GM18909 (cell line): ENCODE data around the gene ATG16L2.
"Not testable (repeated sequence)": the region's sequence is repeated elsewhere in the genome, so short reads cannot be mapped to it uniquely, and the experiment has no call there.

Experiments
- ATAC-seq: cut with Tn5 transposase; IDR thresholded peaks from one replicate; pipeline ENCODE4 v1.9.1; 2021; ENCODE audit warnings: mild to moderate bottlenecking; ENCODE audit not compliant: unreplicated experiment, poor library complexity

ATG16L2 gene

DNA sequence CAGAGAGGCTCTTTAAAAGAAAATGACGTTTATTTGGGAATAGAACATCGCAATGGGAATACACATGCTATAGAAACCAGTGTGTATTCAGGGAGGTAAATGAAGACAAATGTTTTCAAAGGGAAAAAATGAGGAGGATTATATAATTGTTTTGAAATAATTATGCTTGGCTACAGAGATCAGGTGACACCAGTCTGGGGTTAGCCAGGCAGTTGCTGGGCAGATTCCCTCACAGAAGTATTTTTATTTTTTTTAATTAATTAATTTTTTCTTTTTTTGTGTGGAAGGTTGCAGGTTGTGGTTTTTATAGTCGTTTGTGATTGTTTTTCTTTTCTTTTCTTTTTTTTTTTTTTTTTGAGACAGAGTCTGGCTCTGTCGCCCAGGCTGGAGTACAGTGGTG, 14.8 kb upstream of the ATG16L2 start:
- ATAC-seq = no peak

DNA sequence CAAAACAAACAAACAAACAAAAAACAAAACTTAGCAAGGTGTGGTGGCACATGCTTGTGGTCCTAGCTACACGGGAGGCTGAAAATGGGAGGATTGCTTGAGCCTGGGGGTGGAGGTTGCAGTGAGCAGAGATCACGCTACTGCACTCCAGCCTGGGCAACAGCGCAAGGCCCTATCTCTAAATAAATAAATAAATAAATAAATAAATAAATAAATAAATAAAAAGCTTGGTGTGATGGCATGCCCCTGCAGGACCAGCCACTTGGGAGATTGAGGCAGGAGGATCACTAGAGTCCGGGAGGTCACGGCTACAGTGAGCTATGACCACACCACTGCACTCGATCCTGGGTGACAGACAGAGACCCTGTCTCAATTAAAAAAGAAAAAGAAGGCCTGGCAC, 11.4 kb upstream of the ATG16L2 start:
- ATAC-seq = no peak

DNA sequence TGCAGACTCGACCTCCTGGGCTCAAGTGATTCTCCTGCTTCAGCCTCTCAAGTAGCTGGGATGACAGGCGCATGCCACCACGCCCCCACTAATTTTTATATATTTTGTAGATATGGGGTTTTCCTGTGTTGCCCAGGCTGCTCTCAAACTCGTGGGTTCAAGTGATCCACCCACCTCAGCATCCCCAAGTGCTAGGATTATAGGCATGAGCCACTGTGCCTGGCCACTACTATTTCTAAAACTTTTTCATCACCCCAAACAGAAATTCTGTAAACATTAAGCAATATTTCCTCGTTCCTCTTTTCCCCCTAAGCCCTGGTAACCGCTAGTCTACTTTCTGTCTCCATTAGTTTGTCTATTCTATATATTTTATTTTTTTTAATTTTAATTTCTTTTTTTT, 9.0 kb upstream of the ATG16L2 start:
- ATAC-seq = no peak

DNA sequence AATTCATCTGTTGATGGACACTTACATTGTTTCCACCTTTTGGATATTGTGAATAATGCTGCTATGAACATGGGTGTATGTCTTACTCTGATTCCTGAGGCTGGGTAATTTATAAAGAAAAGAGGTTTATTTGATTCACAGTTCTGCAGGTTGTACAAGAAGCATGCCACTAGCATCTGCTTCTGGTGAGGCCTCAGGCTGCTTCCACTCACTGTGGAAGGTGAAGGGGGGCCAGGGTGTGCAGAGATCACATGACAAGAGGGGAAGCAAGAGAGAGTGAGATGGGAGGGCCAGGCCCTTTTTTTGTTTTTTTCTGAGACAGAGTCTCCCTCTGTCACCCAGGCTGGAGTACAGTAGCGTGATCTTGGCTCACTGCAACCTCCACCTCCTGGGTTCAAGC, 7.8 kb upstream of the ATG16L2 start:
- ATAC-seq = not testable (repeated sequence)

DNA sequence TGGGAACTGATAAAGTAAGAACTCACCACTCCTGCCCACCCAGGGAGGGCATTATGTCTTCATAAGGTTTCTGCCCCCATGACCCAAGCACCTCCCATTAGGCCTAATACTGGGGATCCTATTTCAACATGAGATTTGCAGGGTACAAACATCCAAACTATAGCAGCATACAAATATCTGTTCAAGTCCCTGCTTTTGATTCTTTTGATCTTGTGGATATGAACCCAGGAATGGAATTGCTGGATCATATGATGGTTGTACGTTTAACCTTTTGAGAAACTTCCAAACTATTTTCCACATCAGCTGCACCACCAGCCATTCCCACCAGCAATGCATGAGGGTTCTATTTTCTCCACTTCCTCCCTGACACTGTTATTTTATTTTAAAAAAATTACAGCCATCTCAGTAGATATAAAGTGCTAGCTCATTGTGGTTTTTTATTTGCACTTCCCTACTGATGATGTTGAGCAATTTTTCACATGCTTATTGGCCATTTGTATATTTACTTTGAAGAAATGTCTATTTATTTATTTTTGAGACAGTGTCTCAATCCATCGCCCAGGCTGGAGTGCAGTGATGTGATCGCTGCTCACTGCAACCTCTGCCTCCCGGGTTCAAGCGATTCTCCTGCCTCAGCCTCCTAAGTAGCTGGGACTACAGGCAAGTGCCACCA, 7.1 kb upstream of the ATG16L2 start:
- ATAC-seq = no peak

DNA sequence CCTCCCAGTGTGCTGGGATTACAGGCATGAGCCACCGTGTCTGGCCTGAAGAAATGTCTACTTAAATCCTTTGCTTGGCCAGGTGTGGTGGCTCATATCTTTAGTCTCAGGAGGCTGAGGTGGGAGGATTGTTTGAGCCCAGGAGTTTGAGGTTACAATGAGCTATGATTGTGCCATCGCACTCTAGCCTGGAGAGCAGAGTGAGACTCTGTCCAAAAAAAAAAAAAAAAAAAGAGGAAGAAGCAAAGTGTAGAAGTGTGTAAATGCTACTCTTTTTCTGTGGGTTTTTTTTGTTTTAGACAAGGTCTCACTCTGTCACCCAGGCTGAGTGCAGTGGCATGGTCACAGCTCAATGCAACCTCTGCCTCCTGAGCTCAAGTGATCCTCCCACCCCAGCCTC, 6.4 kb upstream of the ATG16L2 start:
- ATAC-seq = no peak

DNA sequence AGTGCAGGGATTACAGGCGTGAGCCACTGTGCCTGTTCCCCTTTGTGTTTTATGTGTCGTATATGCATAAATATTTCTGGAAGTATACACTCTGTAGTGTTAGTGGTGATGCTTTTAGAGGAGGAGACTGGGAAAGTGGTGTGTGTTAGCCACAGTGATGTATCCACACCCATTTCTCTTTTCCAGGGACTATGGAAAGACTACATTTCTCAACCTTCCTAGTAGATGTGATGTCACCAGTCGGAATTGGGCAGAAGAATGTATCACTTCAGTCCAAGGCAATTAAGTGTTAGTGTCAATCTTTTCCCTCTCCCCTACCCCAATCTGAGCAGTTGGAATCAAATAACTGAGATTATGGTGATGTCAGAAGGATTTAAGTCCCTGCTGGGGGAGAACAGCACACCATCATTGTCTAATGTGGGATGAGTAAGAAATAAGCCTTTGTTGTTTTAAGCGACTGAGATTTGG, 5.8 kb upstream of the ATG16L2 start:
- ATAC-seq = no peak

DNA sequence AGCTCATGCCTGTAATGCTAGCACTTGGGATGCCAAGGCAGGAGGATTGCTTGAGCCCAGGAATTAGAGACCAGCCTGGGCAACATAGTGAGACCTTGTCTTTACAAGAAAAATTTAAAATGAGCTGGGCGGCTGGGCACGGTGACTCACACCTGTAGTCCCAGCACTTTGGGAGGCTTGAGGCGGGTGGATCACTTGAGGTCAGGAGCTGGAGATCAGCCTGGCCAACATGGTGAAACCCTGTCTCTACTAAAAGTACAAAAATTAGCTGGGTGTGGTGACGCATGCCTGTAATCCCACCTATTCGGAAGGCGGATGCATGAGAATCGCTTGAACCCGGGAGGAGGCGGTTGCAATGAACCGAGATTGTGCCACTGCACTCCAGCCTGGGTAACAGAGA, 2.5 kb upstream of the ATG16L2 start:
- ATAC-seq = not testable (repeated sequence)

DNA sequence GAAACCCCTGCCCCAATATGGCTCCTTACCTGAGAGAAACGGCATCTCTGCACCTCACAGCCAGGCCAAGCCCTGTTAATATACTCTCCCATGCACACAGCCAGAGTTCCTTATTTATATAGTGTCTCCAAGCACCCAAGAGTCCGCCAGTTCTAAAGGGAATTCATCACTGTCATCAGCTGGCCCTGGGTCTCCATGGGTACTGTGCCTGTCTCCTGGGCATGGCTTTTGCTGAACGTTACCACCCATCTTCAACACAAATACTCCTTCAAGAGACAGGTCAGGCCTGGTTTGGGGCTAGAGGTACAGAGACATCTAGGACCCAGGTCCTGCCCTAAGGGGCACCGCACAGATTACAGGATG, 1.6 kb upstream of the ATG16L2 start:
- ATAC-seq = no peak

DNA sequence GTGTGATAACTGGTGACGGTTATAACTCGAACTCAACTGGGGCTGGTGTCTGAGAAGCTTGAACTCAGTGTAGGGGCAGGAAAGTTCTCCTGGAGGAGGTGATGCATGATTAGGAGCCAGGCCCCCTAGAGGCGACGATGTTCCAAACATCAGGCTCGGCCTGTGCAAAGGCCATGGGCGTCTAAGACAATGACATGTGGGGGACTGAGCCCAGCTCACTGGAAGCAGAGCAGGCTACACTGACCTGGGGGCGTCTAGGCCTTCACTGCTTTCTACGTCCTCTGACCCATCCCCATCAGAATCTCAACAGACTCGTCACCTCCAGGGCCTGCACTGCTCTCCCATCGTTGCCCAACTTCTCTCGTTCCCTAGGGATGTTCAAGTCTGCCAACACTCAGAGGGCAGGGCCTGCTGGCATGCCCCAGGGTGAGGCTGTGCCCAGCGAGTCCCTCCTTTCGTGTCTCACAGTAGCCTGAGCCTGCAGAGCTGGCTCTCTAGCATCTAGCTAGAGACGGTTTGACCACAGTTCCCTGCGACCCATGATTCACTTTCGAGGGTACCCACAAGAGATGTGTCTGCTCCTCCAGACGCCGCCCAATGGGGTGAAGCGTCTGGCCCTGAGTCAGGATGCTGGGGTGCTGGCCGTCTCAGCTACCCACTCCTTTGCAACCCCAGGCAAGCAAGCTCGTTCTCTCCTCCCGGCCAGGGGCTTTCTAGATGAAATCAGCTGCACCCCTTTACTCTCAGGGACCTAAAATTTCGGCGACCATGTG, 1.1 kb upstream of the ATG16L2 start:
- ATAC-seq = peak; percentile 31

DNA sequence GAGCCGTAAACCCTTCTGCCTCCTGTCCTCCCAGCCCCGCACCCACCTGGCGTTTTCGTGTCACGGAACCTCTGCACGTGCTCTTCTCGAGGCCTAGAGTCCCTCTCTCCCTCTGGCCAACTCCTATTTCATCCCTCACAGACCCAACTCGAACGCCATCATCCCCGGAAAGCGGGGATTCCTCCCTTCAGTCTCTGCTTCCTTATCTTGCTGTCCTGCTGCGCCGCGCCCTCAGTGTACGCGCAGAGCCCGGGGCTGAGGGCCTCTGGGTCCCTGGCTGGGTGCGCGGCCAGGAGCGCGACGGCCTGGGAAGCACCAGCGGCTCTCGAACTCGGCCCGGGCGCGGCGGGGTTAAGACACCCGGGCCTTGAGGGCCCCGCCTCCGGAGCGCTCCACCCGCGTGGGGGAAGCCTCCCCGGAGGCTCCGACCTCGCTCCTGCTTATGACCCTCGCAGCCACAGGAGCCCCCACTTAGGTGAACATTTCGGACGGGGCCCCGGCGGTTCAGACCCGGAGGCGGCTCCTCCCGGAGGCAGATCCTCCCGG, 398 bp upstream of the ATG16L2 start:
- peak; percentile 57 for ATAC-seq

DNA sequence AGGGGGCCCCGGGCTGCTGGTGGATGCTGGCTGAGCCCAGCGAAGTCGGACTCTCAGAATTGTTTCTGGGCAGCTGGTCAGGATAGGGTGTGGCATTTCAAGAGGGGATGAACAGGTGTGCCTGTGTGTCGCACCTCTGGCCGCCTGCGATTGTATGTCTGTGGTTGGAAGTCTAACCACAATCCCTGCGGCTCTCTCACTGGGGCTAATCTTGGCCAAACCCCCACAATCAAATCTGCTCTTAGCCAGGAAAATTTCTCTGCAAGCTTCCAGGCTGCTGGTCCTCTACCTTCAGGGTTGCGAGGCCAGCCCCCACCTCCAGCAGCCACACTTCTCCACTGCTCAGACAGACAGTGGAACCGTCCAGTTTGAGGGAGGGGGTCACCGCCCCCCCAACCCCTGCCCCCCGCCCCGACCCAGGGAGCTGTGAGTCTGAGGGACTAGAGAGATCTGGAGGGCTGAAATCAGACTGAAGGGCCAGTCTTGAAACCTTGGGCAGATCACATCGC, 953 bp downstream of the ATG16L2 start:
- ATAC-seq = no peak

DNA sequence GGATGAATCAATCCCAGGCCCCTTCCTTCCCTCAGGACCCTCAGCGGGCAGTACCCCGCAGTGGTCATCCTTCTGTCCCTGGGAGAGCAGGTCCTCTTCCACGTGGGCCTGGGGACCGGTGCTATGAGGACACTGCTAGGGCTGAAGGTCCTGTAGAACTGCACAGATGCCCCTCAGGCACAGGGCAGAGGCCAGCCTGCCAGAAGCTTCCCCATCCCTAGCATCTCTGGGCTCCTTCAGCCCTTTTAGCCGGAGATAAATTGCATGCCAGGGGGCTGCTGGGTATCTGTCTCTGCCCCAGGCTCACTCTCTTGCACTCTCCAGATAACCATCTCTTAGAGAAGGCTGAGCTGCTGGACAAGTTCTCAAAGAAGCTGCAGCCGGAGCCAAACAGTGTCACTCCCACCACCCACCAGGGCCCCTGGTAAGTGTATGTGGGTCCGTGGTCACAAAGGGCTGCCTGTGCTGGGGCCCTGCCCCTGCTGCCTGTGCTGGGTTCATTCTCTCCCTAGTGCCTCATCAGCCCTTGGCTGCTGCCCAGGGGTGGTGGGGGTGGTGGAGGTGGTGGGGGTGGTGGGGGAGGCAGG, 2.3 kb downstream of the ATG16L2 start:
- ATAC-seq = no peak

DNA sequence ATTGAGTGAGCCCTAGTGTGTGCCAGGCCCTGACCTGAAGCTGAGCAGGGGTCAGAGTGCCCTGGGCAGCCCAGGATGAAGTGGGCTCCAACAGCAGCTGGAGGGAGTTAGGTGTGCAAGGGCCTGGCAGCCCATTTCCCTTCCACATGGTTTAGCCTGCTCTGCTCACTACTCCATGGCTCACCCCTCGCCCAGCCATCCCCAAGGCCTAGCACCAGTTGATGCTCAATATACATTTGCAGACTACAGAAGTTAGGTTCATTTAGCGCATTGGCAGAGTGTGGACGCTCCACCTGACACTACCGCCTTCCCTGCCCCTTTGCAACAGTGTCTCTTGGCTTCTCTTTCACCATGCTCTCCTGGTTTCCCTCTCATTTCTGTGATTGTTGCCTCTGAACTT, 3.8 kb downstream of the ATG16L2 start:
- no peak for ATAC-seq

DNA sequence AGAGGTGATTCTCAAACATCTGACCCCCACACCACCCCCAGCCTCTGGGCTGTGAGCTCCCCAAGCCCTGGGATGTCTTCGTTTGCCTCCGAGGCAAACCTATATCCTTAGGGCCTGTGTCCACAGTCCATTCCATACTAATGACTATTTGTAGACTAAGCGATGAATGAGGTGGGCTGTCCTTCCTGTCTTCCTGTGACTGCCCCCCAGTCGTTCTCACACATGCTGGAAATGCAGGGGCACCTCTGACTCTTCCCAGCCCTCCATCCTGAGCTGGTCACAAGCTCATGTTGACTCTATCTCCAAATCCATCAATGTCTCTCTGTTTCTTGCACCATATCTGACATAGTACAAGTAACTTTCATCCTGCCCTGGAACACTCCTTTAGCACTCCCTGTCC, 4.8 kb downstream of the ATG16L2 start:
- ATAC-seq = no peak

DNA sequence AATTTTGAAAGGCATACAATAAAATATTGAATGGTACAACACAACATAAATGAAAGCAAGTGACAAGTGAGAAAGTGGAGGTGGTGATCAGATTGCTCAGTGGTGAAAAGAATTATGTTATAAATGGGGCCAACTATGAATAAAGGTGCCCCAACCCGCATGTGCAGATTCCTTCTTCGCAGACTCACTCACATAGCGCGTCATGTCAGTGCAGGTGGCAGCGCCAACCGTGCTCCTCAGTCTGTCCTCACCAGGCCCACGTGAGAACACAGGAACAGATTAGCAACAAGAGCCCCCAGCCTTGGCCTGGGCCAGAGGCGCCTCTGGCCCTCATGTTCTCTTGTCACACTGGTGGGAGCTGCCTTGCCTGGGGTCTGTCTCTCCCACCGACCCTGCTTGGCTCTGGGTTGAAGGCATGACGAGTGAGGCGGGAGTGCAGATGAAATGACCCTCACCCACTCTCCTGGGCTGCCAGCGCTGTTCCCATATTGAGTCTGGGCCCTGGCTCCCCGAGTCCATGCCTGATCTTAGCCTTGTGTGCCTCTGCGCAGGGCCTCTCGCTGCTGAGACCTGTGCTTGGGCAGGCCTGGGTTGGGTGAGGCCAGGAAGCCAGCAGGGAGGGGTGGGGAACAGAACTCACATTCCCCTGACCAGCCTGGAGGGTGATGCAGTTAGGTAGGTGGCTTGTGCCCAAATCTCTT, 6.4 kb downstream of the ATG16L2 start:
- no peak for ATAC-seq

DNA sequence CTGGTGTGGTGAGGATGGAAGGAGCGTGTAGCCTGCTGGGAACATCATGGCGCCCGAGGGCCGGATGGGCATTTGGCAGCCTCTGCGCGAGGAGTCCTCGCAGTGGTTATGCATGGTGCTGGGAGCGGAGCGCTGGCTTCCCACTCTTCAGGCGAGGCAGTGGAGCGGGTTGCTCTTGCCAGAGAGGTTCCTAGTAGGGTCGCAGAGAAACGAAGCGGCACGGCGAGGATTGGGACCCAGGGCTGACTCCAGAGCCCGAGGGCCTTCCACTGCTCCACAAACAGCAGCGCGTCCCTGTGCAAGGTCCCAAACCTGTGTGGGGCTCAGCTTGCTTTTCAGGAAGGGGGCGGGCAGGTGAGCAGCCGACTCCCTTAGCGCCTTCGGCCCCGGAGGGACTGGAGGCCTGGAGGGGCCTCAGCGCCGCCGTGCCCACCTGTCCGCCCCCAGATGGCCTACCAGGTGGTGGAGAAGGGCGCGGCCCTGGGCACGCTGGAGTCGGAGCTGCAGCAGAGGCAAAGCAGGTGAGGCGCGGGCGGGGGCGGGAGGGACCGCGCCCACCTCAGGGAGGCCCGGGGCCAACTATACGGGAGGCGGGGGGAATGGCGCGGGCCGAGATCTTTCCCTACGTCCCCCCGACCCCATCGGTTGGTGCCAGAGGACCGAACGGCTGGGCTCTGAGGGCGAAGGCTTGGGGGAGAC, 7.2 kb downstream of the ATG16L2 start:
- no peak for ATAC-seq

DNA sequence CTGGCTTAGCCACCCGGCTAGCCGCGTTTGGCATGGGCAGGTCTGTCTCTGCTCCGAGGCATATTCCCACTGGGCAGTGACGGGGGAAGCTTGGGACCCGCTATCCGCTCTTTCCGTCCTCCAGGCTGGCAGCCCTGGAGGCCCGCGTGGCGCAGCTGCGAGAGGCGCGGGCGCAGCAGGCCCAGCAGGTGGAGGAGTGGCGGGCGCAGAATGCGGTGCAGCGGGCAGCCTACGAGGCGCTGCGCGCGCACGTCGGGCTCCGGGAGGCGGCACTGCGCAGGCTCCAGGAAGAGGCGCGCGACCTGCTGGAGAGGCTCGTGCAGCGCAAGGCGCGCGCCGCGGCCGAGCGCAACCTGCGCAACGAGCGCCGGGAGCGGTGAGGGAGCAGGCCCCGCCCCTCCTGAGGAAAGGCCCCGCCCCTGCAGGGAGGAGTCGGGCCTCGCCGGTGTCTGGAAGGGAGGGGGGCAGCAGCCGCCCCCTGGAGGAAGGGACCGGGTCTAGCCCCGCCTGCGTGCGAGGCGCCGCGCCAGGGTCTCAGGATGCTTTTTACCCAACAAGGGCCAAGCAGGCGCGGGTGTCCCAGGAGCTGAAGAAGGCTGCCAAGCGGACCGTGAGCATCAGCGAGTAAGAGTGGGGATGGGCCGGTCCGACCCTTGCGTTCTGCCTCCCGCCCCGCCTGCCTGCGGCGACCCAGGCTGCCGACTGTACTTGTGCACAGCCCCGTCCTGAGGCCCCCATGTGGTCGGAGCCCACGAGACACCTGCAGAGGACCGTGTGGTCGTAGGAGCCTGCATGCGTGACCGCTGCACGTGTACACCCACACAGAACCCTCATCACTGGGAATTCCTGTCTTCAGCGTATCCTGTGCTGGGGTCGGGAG, 7.9 kb downstream of the ATG16L2 start:
- peak; percentile 49 for ATAC-seq
